ENCODE results near the gene ACER3. TPM values are rescaled to one million over a fixed set of nuclear protein-coding genes. Genes with fewer than 3 reads are reported as not detected.

The ACER3 gene
- total and polyA plus RNA-seq, 2 experiments from 2014 or later, result 6.2 to 26.5 TPM

DNA sequence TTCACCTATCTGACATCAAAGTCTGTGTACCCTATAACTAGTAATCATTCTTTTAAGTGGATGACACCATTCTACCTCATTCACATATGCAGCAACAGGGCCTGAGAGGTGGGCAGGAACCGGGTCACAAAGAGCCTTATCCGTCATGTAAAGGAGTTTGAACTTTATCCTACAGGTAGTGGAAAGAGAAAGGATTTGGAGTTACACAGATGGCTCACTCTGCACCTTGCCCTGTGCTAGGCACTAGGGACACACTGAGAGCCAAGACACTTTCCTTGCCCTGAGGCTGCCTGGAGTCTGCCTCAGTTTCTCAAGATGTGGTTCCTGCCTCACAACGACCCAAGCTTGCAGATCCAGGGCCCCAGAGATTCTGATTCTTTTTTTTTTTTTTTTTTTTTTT, 14.3 kb upstream of the ACER3 start:
- H3K36me3 Mint-ChIP-seq (ENCODE audit: low read depth), result no peaks in the 10 kb centered on the region
- H3K79me2 ChIP-seq (replicated peaks; ENCODE audit: insufficient read depth), result no peaks in the 10 kb centered on the region
- DNase-seq (ENCODE audit: low spot score) (no peak), ATAC-seq (no peak)
- peaks cover 3% of the 10 kb centered on the region; the same call in 1 of the 3 replicates for H3K4me1 Mint-ChIP-seq
- no peak overlapping the region for H3K27ac ChIP-seq (ENCODE audit: low read depth)
- peaks cover 1% of the 10 kb centered on the region for H3K27me3 Mint-ChIP-seq (ENCODE audit: insufficient read depth, low read depth, poor library complexity)
- no peaks in the 10 kb centered on the region for H3K4me1 ChIP-seq (ENCODE audit: insufficient read depth)
- no peaks in the 10 kb centered on the region for H3F3A ChIP-seq (replicated peaks; ENCODE audit: low read depth)
- H3K4me2 ChIP-seq, result no peak overlapping the region
- H3K36me3 ChIP-seq (ENCODE audit: insufficient read depth), result no peaks in the 10 kb centered on the region
- H3K27ac Mint-ChIP-seq, result no peak overlapping the region
- H3K9me2 ChIP-seq (ENCODE audit: insufficient read depth), result no peaks in the 10 kb centered on the region
- H3K4me3 ChIP-seq, result no peak overlapping the region
- no peaks in the 10 kb centered on the region for H4K20me1 ChIP-seq (replicated peaks; ENCODE audit: insufficient read depth)
- no peaks in the 10 kb centered on the region for H3K27me3 ChIP-seq (ENCODE audit: insufficient read depth)
- H2AFZ ChIP-seq, result no peak overlapping the region
- H3K9me3 Mint-ChIP-seq, result no peaks in the 10 kb centered on the region
- H3K4me3 Mint-ChIP-seq, result no peak overlapping the region
- TF ChIP-seq ZNF114 (CRISPR knock-in tag; IDR thresholded peaks at IDR 0.05) (no peak), NANOG (IDR thresholded peaks at IDR 0.05; ENCODE audit: borderline replicate concordance) (no peak), ZNF331 (CRISPR knock-in tag; IDR thresholded peaks at IDR 0.05; ENCODE audit: low read depth) (no peak), EZH2phosphoT487 (IDR thresholded peaks at IDR 0.05; ENCODE audit: unreplicated experiment) (no peak), JUNB (IDR thresholded peaks at IDR 0.05; ENCODE audit: unreplicated experiment) (no peak), STAT1 (IDR thresholded peaks at IDR 0.05; ENCODE audit: unreplicated experiment) (no peak)
- TF ChIP-seq, protein P1, sequence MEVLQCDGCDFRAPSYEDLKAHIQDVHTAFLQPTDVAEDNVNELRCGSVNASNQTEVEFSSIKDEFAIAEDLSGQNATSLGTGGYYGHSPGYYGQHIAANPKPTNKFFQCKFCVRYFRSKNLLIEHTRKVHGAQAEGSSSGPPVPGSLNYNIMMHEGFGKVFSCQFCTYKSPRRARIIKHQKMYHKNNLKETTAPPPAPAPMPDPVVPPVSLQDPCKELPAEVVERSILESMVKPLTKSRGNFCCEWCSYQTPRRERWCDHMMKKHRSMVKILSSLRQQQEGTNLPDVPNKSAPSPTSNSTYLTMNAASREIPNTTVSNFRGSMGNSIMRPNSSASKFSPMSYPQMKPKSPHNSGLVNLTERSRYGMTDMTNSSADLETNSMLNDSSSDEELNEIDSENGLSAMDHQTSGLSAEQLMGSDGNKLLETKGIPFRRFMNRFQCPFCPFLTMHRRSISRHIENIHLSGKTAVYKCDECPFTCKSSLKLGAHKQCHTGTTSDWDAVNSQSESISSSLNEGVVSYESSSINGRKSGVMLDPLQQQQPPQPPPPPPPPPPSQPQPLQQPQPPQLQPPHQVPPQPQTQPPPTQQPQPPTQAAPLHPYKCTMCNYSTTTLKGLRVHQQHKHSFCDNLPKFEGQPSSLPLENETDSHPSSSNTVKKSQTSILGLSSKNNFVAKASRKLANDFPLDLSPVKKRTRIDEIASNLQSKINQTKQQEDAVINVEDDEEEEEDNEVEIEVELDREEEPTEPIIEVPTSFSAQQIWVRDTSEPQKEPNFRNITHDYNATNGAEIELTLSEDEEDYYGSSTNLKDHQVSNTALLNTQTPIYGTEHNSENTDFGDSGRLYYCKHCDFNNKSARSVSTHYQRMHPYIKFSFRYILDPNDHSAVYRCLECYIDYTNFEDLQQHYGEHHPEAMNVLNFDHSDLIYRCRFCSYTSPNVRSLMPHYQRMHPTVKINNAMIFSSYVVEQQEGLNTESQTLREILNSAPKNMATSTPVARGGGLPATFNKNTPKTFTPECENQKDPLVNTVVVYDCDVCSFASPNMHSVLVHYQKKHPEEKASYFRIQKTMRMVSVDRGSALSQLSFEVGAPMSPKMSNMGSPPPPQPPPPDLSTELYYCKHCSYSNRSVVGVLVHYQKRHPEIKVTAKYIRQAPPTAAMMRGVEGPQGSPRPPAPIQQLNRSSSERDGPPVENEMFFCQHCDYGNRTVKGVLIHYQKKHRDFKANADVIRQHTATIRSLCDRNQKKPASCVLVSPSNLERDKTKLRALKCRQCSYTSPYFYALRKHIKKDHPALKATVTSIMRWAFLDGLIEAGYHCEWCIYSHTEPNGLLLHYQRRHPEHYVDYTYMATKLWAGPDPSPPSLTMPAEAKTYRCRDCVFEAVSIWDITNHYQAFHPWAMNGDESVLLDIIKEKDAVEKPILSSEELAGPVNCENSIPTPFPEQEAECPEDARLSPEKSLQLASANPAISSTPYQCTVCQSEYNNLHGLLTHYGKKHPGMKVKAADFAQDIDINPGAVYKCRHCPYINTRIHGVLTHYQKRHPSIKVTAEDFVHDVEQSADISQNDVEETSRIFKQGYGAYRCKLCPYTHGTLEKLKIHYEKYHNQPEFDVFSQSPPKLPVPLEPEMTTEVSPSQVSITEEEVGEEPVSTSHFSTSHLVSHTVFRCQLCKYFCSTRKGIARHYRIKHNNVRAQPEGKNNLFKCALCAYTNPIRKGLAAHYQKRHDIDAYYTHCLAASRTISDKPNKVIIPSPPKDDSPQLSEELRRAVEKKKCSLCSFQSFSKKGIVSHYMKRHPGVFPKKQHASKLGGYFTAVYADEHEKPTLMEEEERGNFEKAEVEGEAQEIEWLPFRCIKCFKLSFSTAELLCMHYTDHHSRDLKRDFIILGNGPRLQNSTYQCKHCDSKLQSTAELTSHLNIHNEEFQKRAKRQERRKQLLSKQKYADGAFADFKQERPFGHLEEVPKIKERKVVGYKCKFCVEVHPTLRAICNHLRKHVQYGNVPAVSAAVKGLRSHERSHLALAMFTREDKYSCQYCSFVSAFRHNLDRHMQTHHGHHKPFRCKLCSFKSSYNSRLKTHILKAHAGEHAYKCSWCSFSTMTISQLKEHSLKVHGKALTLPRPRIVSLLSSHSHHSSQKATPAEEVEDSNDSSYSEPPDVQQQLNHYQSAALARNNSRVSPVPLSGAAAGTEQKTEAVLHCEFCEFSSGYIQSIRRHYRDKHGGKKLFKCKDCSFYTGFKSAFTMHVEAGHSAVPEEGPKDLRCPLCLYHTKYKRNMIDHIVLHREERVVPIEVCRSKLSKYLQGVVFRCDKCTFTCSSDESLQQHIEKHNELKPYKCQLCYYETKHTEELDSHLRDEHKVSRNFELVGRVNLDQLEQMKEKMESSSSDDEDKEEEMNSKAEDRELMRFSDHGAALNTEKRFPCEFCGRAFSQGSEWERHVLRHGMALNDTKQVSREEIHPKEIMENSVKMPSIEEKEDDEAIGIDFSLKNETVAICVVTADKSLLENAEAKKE (CRISPR knock-in tag; IDR thresholded peaks at IDR 0.05), result no peak
- TF ChIP-seq, protein P2, sequence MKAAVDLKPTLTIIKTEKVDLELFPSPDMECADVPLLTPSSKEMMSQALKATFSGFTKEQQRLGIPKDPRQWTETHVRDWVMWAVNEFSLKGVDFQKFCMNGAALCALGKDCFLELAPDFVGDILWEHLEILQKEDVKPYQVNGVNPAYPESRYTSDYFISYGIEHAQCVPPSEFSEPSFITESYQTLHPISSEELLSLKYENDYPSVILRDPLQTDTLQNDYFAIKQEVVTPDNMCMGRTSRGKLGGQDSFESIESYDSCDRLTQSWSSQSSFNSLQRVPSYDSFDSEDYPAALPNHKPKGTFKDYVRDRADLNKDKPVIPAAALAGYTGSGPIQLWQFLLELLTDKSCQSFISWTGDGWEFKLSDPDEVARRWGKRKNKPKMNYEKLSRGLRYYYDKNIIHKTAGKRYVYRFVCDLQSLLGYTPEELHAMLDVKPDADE (IDR thresholded peaks at IDR 0.05), result no peak
- TF ChIP-seq, protein P3, sequence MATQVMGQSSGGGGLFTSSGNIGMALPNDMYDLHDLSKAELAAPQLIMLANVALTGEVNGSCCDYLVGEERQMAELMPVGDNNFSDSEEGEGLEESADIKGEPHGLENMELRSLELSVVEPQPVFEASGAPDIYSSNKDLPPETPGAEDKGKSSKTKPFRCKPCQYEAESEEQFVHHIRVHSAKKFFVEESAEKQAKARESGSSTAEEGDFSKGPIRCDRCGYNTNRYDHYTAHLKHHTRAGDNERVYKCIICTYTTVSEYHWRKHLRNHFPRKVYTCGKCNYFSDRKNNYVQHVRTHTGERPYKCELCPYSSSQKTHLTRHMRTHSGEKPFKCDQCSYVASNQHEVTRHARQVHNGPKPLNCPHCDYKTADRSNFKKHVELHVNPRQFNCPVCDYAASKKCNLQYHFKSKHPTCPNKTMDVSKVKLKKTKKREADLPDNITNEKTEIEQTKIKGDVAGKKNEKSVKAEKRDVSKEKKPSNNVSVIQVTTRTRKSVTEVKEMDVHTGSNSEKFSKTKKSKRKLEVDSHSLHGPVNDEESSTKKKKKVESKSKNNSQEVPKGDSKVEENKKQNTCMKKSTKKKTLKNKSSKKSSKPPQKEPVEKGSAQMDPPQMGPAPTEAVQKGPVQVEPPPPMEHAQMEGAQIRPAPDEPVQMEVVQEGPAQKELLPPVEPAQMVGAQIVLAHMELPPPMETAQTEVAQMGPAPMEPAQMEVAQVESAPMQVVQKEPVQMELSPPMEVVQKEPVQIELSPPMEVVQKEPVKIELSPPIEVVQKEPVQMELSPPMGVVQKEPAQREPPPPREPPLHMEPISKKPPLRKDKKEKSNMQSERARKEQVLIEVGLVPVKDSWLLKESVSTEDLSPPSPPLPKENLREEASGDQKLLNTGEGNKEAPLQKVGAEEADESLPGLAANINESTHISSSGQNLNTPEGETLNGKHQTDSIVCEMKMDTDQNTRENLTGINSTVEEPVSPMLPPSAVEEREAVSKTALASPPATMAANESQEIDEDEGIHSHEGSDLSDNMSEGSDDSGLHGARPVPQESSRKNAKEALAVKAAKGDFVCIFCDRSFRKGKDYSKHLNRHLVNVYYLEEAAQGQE (IDR thresholded peaks at IDR 0.05; ENCODE audit: unreplicated experiment), result no peak
